Effector memory CD4-positive, alpha-beta T cell (primary cell): ENCODE measurements around the gene SNX18.
A peak's percentile ranks its signal among the peaks of the same experiment; 100 is the strongest.
"Not testable (repeated sequence)": the region's sequence is repeated elsewhere in the genome, so short reads cannot be mapped to it uniquely, and the experiment has no call there.

Experiments used
- DNase-seq, 3 donors: peaks; one replicate each; pipeline ENCODE4 v3.0.0-alpha.2; 2020
- H3K27ac ChIP-seq: 2 replicates; pipeline ENCODE4 v1.7.0; 2013; ENCODE audit warnings: mild to moderate bottlenecking, low read length, moderate library complexity; ENCODE audit not compliant: insufficient read depth, poor library complexity, severe bottlenecking
- H3K27me3 ChIP-seq: replicated peaks from 2 replicates; pipeline ENCODE4 v1.7.0; 2013; ENCODE audit warnings: mild to moderate bottlenecking, low read length; ENCODE audit not compliant: insufficient read depth, control insufficient read depth, poor library complexity, severe bottlenecking
- H3K36me3 ChIP-seq: 2 replicates; pipeline ENCODE4 v1.7.0; 2013; ENCODE audit warnings: mild to moderate bottlenecking, low read length, moderate library complexity; ENCODE audit not compliant: control insufficient read depth, insufficient read depth
- H3K4me1 ChIP-seq: 2 replicates; pipeline ENCODE4 v1.7.0; 2013; ENCODE audit warnings: low read length, mild to moderate bottlenecking; ENCODE audit not compliant: control insufficient read depth, insufficient read depth, poor library complexity, severe bottlenecking
- H3K4me3 ChIP-seq: 2 replicates; pipeline ENCODE4 v1.7.0; 2013; ENCODE audit warnings: low read length, low read depth, mild to moderate bottlenecking; ENCODE audit not compliant: insufficient read depth, poor library complexity, severe bottlenecking
- H3K9me3 ChIP-seq: 2 replicates; pipeline ENCODE4 v1.7.0; 2013; ENCODE audit warnings: mild to moderate bottlenecking, low read length, moderate library complexity; ENCODE audit not compliant: control insufficient read depth

SNX18 gene

DNA sequence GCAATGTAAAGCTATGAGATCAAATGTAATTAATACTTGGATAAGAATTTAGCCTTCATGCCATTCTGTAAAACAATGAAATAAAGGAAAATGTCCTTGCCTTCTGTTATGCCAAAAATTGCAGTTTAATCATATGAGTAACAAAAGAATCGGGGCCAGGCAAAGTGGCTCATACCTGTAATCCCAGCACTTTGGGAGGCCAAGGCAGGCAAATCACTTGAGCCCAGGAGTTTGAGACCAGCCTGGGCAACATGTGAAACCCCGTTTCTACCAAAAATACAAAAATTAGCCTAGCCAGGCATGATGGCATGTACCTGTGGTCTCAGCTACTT, 27.9 kb upstream of the SNX18 start:
- H3K4me1 ChIP-seq, H3K4me3 ChIP-seq, H3K27me3 ChIP-seq, H3K27ac ChIP-seq, DNase-seq, H3K9me3 ChIP-seq, H3K36me3 ChIP-seq: not testable (repeated sequence)

DNA sequence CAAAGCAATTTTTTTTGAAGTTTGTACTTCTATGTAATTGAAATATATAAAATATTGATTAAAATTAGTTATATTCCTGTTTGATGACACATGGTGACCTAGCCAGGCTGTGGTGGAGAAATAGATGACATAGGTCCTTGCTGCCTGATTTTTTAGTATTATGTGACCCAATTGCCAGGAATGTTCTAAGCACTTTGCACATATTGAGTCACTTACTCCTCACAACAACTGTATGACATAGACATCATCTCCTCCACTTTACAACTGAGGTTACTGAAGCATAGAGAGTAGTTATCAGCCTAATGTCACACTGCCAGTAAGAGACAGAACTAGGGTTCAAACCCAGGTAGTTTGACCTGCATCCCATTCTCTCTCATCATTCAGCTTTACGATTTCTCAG, 26.2 kb upstream of the SNX18 start:
- Histone ChIP-seq H3K27me3 (no peaks in the 10 kb centered on the region), H3K36me3 (no peaks in the 10 kb centered on the region), H3K4me1 (no peaks in the 10 kb centered on the region), H3K9me3 (no peaks in the 10 kb centered on the region), H3K27ac (no peak overlapping the region), H3K4me3 (no peak overlapping the region)
- DNase-seq = no peak

DNA sequence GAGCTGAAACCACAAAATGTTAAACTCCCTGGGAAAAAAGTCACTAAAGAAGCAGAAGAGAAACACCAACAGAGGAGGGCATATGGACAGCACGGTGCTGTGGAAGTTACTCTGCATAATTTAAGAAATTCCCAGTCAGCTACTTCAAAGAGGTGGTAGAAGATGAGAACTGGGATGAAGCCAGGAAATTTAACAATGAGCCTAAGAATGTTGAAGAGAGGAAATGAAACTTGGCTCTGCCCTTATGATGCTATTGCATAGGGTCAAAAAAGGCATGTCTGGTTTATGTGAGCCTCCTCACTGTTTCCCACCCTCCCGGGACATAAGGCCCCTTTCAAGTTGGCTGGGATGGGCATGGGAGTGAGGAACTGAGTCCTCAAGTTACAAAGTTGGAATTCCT, 25.4 kb upstream of the SNX18 start:
- H3K4me1 ChIP-seq = no peaks in the 10 kb centered on the region
- no peak overlapping the region for H3K4me3 ChIP-seq
- no peaks in the 10 kb centered on the region for H3K27me3 ChIP-seq
- H3K27ac ChIP-seq = no peak overlapping the region
- DNase-seq = no peak
- H3K36me3 ChIP-seq = no peaks in the 10 kb centered on the region
- no peaks in the 10 kb centered on the region for H3K9me3 ChIP-seq

DNA sequence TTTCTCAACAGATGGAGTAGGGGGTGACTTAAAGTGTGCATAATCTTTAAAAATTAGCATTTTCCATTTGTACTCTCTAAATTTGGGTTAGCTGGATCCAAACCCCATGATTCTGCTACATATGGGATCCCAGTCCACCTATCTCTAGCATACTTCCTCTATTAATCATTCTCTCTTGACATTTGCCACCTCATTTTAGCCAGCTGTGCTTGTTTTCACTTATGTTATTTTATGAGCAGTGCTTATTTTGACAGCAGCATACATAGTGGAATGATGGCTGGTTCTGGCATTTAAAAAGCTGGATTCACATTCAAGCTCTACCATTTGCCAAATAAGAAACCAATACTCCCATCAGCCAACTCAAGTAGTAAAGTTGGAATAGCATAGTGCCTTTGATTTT, 22.5 kb upstream of the SNX18 start:
- Histone ChIP-seq H3K27ac (no peak overlapping the region), H3K9me3 (no peaks in the 10 kb centered on the region), H3K4me1 (no peaks in the 10 kb centered on the region), H3K4me3 (no peak overlapping the region), H3K27me3 (no peaks in the 10 kb centered on the region), H3K36me3 (no peaks in the 10 kb centered on the region)
- DNase-seq = no peak

DNA sequence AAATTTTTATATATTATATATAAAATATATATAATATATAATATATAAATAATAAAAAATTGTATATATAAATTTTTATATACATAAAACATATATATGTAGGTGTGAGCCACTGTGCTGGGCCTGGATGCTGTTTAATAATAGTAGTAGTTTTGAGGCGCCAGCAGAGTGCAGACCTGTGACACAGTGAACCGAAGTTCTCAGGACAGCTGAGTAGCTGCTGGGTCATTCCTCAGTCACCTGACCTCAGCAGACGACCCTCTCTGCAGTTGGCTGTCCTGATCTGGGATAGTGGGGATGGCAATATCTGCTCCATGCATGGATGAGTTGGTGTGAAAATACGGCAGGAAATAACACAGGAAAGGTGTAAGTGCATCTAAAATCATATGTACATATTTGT, 3.3 kb upstream of the SNX18 start:
- no peak overlapping the region for H3K27ac ChIP-seq
- no peak for DNase-seq
- peaks cover 11% of the 10 kb centered on the region for H3K4me1 ChIP-seq
- H3K36me3 ChIP-seq = no peaks in the 10 kb centered on the region
- H3K4me3 ChIP-seq = no peak overlapping the region
- no peaks in the 10 kb centered on the region for H3K27me3 ChIP-seq
- H3K9me3 ChIP-seq = no peaks in the 10 kb centered on the region

DNA sequence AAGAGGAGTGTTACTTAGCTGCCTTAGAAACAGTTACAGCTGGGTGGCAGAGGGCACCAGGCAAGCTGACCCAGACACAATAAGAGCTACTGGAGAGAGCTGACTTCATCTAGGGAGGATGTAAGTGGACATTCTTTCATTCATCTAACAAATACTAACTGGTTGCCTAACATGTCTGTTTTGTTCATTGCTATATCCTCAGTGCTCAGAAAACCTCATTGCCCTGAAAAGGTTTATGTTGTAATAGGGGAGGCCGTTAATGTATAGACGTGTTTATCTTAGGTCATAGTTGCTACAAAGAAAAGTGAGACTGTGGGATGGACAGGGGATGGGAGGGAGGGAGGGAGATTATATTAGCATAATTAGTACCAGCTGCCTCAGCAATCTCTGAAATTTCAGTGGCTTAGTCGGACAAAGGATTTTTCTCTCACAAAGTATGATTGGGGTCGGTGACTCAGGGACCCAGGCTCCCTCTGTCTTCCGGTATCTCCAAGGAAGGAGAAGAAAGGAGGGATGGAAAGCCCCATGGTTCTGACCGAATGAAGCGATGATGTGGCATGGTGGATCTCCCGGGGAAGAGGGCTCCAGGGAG, 2.6 kb upstream of the SNX18 start:
- peaks cover 17% of the 10 kb centered on the region for H3K4me1 ChIP-seq
- H3K27ac ChIP-seq = no peak overlapping the region
- H3K27me3 ChIP-seq = no peaks in the 10 kb centered on the region
- H3K4me3 ChIP-seq = no peak overlapping the region
- no peaks in the 10 kb centered on the region for H3K36me3 ChIP-seq
- DNase-seq = no peak
- H3K9me3 ChIP-seq = no peaks in the 10 kb centered on the region

DNA sequence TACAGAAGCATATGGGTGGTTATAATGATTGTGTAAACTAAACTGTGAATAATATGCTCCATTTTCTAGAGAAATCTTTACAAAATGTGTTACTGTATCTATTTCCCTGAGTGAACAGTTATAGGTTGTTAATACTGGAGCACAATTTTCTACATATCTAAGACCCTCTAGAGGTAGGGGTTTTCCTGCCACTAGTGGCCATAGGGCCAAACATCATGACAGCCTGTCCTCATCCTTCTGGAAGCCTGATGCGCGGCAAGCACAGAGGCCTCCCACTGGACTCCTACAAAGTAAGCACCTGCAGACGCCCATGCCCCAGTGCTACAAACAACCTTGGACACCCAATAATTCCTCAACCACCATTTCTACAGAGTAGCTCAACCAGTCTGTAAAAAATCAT, 1.9 kb upstream of the SNX18 start:
- Histone ChIP-seq H3K27me3 (no peaks in the 10 kb centered on the region), H3K36me3 (no peaks in the 10 kb centered on the region), H3K27ac (no peak overlapping the region), H3K9me3 (no peaks in the 10 kb centered on the region), H3K4me3 (no peak overlapping the region), H3K4me1 (peaks cover 24% of the 10 kb centered on the region)
- no peak for DNase-seq

DNA sequence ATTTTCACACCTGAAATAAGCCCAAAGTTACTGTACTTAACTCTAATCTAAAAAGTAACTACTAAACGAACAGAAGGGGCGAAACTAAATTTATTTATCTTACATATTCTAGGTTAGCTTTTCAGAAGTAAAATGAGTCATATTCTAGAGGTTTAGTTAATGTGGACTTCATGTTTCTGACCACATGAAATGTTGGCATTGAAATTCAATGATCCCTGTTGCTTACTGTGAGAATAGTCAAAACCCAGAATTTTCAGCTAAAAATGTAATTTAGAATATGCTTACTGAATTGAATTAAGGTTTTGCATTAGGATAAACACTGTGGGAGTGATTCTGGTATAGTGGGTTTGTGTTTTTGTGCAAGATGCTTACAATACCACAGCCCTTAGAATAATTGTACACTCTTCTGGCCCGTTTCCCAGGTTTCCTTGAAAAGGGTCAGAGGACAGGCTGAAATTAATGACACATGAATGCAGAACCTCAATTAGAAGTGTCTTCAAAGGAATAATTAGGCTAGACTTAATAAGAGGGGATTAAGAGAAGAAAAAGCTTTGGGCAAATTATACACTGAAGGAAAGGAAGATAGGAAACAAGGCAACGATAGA, 1.4 kb upstream of the SNX18 start:
- no peaks in the 10 kb centered on the region for H3K9me3 ChIP-seq
- peaks cover 26% of the 10 kb centered on the region for H3K4me1 ChIP-seq
- H3K27ac ChIP-seq = no peak overlapping the region
- H3K27me3 ChIP-seq = no peaks in the 10 kb centered on the region
- no peak overlapping the region for H3K4me3 ChIP-seq
- no peaks in the 10 kb centered on the region for H3K36me3 ChIP-seq
- DNase-seq = no peak

DNA sequence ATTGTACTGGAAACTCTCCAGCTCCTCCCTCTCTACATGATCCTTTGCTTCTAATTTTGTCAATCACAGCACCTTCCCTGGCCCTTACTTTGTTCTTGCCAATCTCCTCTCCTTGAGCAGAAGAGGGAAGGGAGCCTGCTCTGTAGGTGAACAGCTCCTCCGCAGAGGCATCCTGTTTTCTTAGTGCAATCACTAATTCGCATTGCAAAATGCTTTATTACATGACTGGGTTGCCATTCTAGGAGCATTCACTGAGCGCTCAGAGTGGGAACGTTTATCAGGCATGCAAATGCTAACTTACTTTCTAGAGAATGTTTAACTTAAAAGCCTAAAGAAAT, 416 bp upstream of the SNX18 start:
- H3K4me3 ChIP-seq = no peak overlapping the region

DNA sequence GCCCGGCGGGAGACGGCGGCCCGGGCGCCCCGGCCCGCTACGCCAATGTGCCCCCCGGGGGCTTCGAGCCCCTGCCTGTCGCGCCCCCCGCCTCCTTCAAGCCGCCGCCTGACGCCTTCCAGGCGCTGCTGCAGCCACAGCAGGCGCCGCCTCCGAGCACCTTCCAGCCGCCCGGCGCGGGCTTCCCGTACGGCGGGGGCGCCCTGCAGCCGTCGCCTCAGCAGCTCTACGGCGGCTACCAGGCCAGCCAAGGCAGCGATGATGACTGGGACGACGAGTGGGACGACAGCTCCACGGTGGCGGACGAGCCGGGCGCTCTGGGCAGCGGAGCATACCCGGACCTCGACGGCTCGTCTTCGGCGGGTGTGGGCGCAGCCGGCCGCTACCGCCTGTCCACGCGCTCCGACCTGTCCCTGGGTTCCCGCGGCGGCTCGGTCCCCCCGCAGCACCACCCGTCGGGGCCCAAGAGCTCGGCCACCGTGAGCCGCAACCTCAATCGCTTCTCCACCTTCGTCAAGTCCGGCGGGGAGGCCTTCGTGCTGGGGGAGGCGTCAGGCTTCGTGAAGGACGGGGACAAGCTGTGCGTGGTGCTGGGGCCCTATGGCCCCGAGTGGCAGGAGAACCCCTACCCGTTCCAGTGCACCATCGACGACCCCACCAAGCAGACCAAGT, 723 bp downstream of the SNX18 start:
- Histone ChIP-seq H3K27me3 (no peaks in the 10 kb centered on the region), H3K4me1 (peaks cover 31% of the 10 kb centered on the region), H3K27ac (peak overlapping the region; percentile 73), H3K9me3 (no peaks in the 10 kb centered on the region), H3K36me3 (no peaks in the 10 kb centered on the region), H3K4me3 (peak overlapping the region; percentile 90)
- DNase-seq = peak in 2 of 3 donors; percentile 16 to 29

More for the DNA sequence above, 416 bp upstream of the SNX18 start:
- DNase-seq = no peak
- Histone ChIP-seq H3K36me3 (no peaks in the 10 kb centered on the region), H3K9me3 (no peaks in the 10 kb centered on the region), H3K27me3 (no peaks in the 10 kb centered on the region), H3K27ac (no peak overlapping the region), H3K4me1 (peaks cover 26% of the 10 kb centered on the region)
